SK-N-SH (cell line): ENCODE results near the gene CBLN2. TPM values are rescaled to one million over a fixed set of nuclear protein-coding genes. Genes with fewer than 3 reads are reported as not detected.

Experiments used
- CTCF ChIA-PET: fragments of 300-600, 350-600 bp; formaldehyde crosslinking; extraction: SDS; loops from one replicate; lab custom pipeline; 2021; lab: Yijun Ruan, JAX
- POLR2A ChIA-PET: fragments of 350-600 bp; sonication (Branson Sonifier 250); formaldehyde crosslinking; extraction: SDS; loops from one replicate; lab custom pipeline; 2020; ENCODE audit warnings: antibody characterized with exemption, inconsistent platforms; lab: Yijun Ruan, JAX
- DNase-seq: peaks from one replicate; pipeline ENCODE4 v3.0.0; 2012
- H2AFZ ChIP-seq: fragments of 200-600 bp; sonication (generic); 2 replicates; pipeline ENCODE4 v1.8.1; 2016; ENCODE audit warnings: antibody characterized with exemption, mild to moderate bottlenecking, low read depth
- H3F3A ChIP-seq: fragments of 200-600 bp; sonication (generic); replicated peaks from 2 replicates; pipeline ENCODE3; 2016; ENCODE audit warnings: antibody characterized with exemption, mild to moderate bottlenecking; ENCODE audit not compliant: insufficient read depth
- H3K27ac ChIP-seq, 2 experiments: fragments of 200-500 bp in 1 of 2; fragments of 200-600 bp in 1 of 2; sonication (Bioruptor generic) in 1 of 2; sonication (generic), shearing (Covaris generic) in 1 of 2; 2 replicates each; pipeline versions ENCODE4 v1.5.1 to v1.6.1; 2014 to 2016; ENCODE audit warnings: low read depth in 2 of 2, inconsistent platforms in 1 of 2, low read length in 1 of 2, mild to moderate bottlenecking in 1 of 2, mixed read lengths in 1 of 2
- H3K27me3 ChIP-seq: fragments of 200-600 bp; sonication (generic), shearing (Covaris generic); 2 replicates; pipeline ENCODE4 v1.6.1; 2016; ENCODE audit warnings: mixed run types; ENCODE audit not compliant: insufficient read depth
- H3K36me3 ChIP-seq, 2 experiments: fragments of 200-500 bp in 1 of 2; fragments of 200-600 bp in 1 of 2; sonication (Bioruptor generic) in 1 of 2; sonication (generic) in 1 of 2; replicated peaks in 1 of 2; 2 replicates each; pipeline versions ENCODE3 to v1.5.1; 2014 to 2016; ENCODE audit warnings: low read length in 1 of 2, mild to moderate bottlenecking in 1 of 2; ENCODE audit not compliant: insufficient read depth in 2 of 2, control insufficient read depth in 1 of 2
- H3K4me1 ChIP-seq, 2 experiments: fragments of 200-500 bp in 1 of 2; fragments of 200-600 bp in 1 of 2; sonication (Bioruptor generic) in 1 of 2; sonication (generic), shearing (Covaris generic) in 1 of 2; 2 replicates each; pipeline versions ENCODE4 v1.5.1 to v1.6.1; 2014 to 2016; ENCODE audit warnings: low read depth in 1 of 2, low read length in 1 of 2, mixed run types in 1 of 2; ENCODE audit not compliant: insufficient read depth in 2 of 2, control insufficient read depth in 1 of 2
- H3K4me2 ChIP-seq: fragments of 200-600 bp; sonication (generic), shearing (Covaris generic); 2 replicates; pipeline ENCODE4 v1.6.1; 2017; ENCODE audit warnings: mixed run types
- H3K4me3 ChIP-seq, 2 experiments: fragments of 200-500 bp in 1 of 2; fragments of 200-600 bp in 1 of 2; sonication (Bioruptor generic) in 1 of 2; sonication (generic), shearing (Covaris generic) in 1 of 2; 2 replicates each; pipeline versions ENCODE4 v1.5.1 to v1.8.1; 2014 to 2016; ENCODE audit warnings: low read depth in 2 of 2, inconsistent platforms in 1 of 2, low read length in 1 of 2, mild to moderate bottlenecking in 1 of 2, mixed read lengths in 1 of 2, moderate library complexity in 1 of 2
- H3K79me2 ChIP-seq: fragments of 200-600 bp; sonication (generic); 2 replicates; pipeline ENCODE4 v1.8.1; 2017; ENCODE audit warnings: mild to moderate bottlenecking; ENCODE audit not compliant: insufficient read depth
- H3K9ac ChIP-seq: fragments of 200-600 bp; sonication (generic); 2 replicates; pipeline ENCODE4 v1.6.1; 2017; ENCODE audit warnings: mixed run types
- H3K9me2 ChIP-seq: fragments of 200-600 bp; sonication (generic); 2 replicates; pipeline ENCODE4 v1.6.1; 2017; ENCODE audit warnings: mixed run types
- H3K9me3 ChIP-seq: fragments of 200-600 bp; sonication (generic); 2 replicates; pipeline ENCODE4 v1.6.1; 2017; ENCODE audit warnings: mixed run types, mild to moderate bottlenecking, moderate library complexity
- H4K20me1 ChIP-seq: fragments of 200-600 bp; sonication (generic); 2 replicates; pipeline ENCODE4 v1.6.1; 2017; ENCODE audit warnings: mild to moderate bottlenecking, mixed run types; ENCODE audit not compliant: insufficient read depth
- ELF1 ChIP-seq: IDR thresholded peaks from 2 replicates; pipeline ENCODE4 v1.4.0; 2012
- EP300 ChIP-seq, 2 experiments: IDR thresholded peaks; 2 replicates each; pipeline versions ENCODE4 v1.4.0 to v1.6.1; 2012; ENCODE audit warnings: borderline replicate concordance in 1 of 2, low read depth in 1 of 2, low read length in 1 of 2
- FOXJ3 ChIP-seq: sonication (generic); formaldehyde crosslinking; IDR thresholded peaks from 2 replicates; pipeline ENCODE4 v1.5.1; 2020; ENCODE audit warnings: mild to moderate bottlenecking, missing genetic modification reagents
- GABPA ChIP-seq: IDR thresholded peaks from 2 replicates; pipeline ENCODE4 v1.4.0; 2012; ENCODE audit warnings: low read depth, mild to moderate bottlenecking
- MEF2A ChIP-seq: IDR thresholded peaks from 2 replicates; pipeline ENCODE4 v1.4.0; 2012; ENCODE audit warnings: low read depth, borderline replicate concordance
- NFIC ChIP-seq: IDR thresholded peaks from 2 replicates; pipeline ENCODE4 v1.4.0; 2012; ENCODE audit warnings: borderline replicate concordance
- PBX3 ChIP-seq: IDR thresholded peaks from 2 replicates; pipeline ENCODE4; 2012
- RAD21 ChIP-seq: IDR thresholded peaks from 2 replicates; pipeline ENCODE4 v1.6.1; 2012; ENCODE audit warnings: mild to moderate bottlenecking, low read length
- RCOR1 ChIP-seq: fragments of 150-350 bp; IDR thresholded peaks from 2 replicates; pipeline ENCODE4 v1.6.1; 2017; ENCODE audit warnings: antibody characterized with exemption, low read length
- RFX5 ChIP-seq: IDR thresholded peaks from 2 replicates; pipeline ENCODE4 v1.6.1; 2012; ENCODE audit warnings: mild to moderate bottlenecking, improper control_type of control experiment, low read length
- RXRA ChIP-seq: IDR thresholded peaks from 2 replicates; pipeline ENCODE4 v1.4.0; 2012; ENCODE audit warnings: low read depth, mild to moderate bottlenecking, borderline replicate concordance
- SMC3 ChIP-seq: IDR thresholded peaks from 2 replicates; pipeline ENCODE4 v1.6.1; 2012; ENCODE audit warnings: low read depth, low read length, improper control_type of control experiment
- TAF1 ChIP-seq: IDR thresholded peaks from 2 replicates; pipeline ENCODE4 v1.6.1; 2012; ENCODE audit warnings: low read depth, mild to moderate bottlenecking, low read length, moderate library complexity, borderline replicate concordance
- TCF12 ChIP-seq: IDR thresholded peaks from 2 replicates; pipeline ENCODE4 v1.4.0; 2012
- TEAD4 ChIP-seq: IDR thresholded peaks from 2 replicates; pipeline ENCODE4 v1.4.0; 2012; ENCODE audit warnings: mild to moderate bottlenecking, borderline replicate concordance; ENCODE audit not compliant: insufficient read depth
- USF2 ChIP-seq: fragments of 150-350 bp; IDR thresholded peaks from 2 replicates; pipeline ENCODE4 v1.6.1; 2017; ENCODE audit warnings: antibody characterized with exemption, low read length, low read depth, borderline replicate concordance
- YY1 ChIP-seq: IDR thresholded peaks from 2 replicates; pipeline ENCODE4 v1.4.0; 2012; ENCODE audit warnings: low read depth, mild to moderate bottlenecking
- WGBS: methylation state at CpG from one replicate; pipeline ENCODE4 v1.1.6; 2017; ENCODE audit warnings: low lambda C conversion rate; 5-methylcytosine and 5-hydroxymethylcytosine counted together
- polyA plus RNA-seq, 3 experiments: library from polyadenylated mRNA; depleted of rRNA; stranded (reverse); fragments of >200 nt; gene quantifications; 2 replicates each; pipeline ENCODE4 v1.2.3, GENCODE V29; 2012
- TF ChIP-seq, protein P1 (sequence below): IDR thresholded peaks from 2 replicates; pipeline ENCODE4 v1.4.0; 2012; ENCODE audit warnings: low read depth
- TF ChIP-seq, protein P2 (sequence below): fragments of 200-600 bp; sonication (generic); IDR thresholded peaks from 2 replicates; pipeline ENCODE4 v1.6.1; 2017; ENCODE audit warnings: antibody characterized with exemption, mild to moderate bottlenecking, moderate library complexity

The CBLN2 gene
- polyA plus RNA-seq, 1 of the 3 experiments (the other 2 are of a cell fraction) = 0.28 TPM

- no peak overlapping the region for H2AFZ ChIP-seq
- no peaks in the 10 kb centered on the region for H3K79me2 ChIP-seq
- peaks cover 2% of the 10 kb centered on the region for H3F3A ChIP-seq
- no peak overlapping the region; a peak in 1 of 4 replicates for H3K27ac ChIP-seq
- no peak for TF ChIP-seq ELF1
- TF ChIP-seq TAF1 = no peak
- TF ChIP-seq EP300 (IDR thresholded peaks at IDR 0.05; ENCODE audit: borderline replicate concordance in 1 of 2, low read depth in 1 of 2, low read length in 1 of 2) = no peak
- TF ChIP-seq RXRA = no peak
- TF ChIP-seq PBX3 = no peak
- TF ChIP-seq GABPA = no peak
- TF ChIP-seq TEAD4 = no peak
- TF ChIP-seq YY1 = no peak
- no peak for TF ChIP-seq SMC3
- TF ChIP-seq, protein P1, sequence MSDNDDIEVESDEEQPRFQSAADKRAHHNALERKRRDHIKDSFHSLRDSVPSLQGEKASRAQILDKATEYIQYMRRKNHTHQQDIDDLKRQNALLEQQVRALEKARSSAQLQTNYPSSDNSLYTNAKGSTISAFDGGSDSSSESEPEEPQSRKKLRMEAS = no peak
- TF ChIP-seq TCF12 = no peak
- no peak for TF ChIP-seq RCOR1
- no peak for TF ChIP-seq RFX5
- TF ChIP-seq RAD21 = no peak
- TF ChIP-seq FOXJ3 (CRISPR knock-in tag) = no peak
- no peak for TF ChIP-seq USF2
- H3K36me3 ChIP-seq = no peaks in the 10 kb centered on the region
- H3K9me2 ChIP-seq = no peaks in the 10 kb centered on the region
- H3K4me3 ChIP-seq = peak overlapping the region; percentile 35 to 49
- ChIA-PET CTCF (interaction anchor here (0.6 to 1.7 kb wide), 5 partner anchors 9 to 1760 kb away, joined by 3 to 6 read pairs (median 4); no protein-coding TSS in a partner anchor), POLR2A (no interaction called here)
- H3K9ac ChIP-seq = no peak overlapping the region
- no peaks in the 10 kb centered on the region for H3K9me3 ChIP-seq
- no peaks in the 10 kb centered on the region for H4K20me1 ChIP-seq
- H3K4me2 ChIP-seq = peak overlapping the region; percentile 91
- H3K27me3 ChIP-seq = peaks cover 34% of the 10 kb centered on the region
- 9% methylated on average over 21 of the region's 34 CpGs for WGBS
- DNase-seq = peak; percentile 70
- H3K4me1 ChIP-seq = peaks cover 0 to 5% of the 10 kb centered on the region in 2 experiments; a peak in 2 of 4 replicates
Observed at GRCh38 chr18:72542342-72542741, 1.8 kb downstream of the CBLN2 start.

GRCh38 chr18:72541871-72542332 lies 2.2 kb downstream of the CBLN2 start:
- peak overlapping the region; percentile 35 to 49 for H3K4me3 ChIP-seq
- H3K36me3 ChIP-seq = no peaks in the 10 kb centered on the region
- no peak overlapping the region for H3K9ac ChIP-seq
- H3K27me3 ChIP-seq = peaks cover 34% of the 10 kb centered on the region
- peak; percentile 13 for TF ChIP-seq RAD21
- TF ChIP-seq NFIC = no peak
- TF ChIP-seq, protein P2, sequence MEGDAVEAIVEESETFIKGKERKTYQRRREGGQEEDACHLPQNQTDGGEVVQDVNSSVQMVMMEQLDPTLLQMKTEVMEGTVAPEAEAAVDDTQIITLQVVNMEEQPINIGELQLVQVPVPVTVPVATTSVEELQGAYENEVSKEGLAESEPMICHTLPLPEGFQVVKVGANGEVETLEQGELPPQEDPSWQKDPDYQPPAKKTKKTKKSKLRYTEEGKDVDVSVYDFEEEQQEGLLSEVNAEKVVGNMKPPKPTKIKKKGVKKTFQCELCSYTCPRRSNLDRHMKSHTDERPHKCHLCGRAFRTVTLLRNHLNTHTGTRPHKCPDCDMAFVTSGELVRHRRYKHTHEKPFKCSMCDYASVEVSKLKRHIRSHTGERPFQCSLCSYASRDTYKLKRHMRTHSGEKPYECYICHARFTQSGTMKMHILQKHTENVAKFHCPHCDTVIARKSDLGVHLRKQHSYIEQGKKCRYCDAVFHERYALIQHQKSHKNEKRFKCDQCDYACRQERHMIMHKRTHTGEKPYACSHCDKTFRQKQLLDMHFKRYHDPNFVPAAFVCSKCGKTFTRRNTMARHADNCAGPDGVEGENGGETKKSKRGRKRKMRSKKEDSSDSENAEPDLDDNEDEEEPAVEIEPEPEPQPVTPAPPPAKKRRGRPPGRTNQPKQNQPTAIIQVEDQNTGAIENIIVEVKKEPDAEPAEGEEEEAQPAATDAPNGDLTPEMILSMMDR = no peak
- TF ChIP-seq MEF2A = no peak
- peak; percentile 17; the same call in 1 of the 2 replicates for TF ChIP-seq SMC3
- TF ChIP-seq, all 33 proteins: peak for 2
- Histone ChIP-seq H4K20me1 (no peaks in the 10 kb centered on the region), H3K27ac (no peak overlapping the region; a peak in 1 of 4 replicates), H3K4me2 (peak overlapping the region; percentile 91; the same call in 1 of the 2 replicates), H3K9me3 (no peaks in the 10 kb centered on the region), H3K4me1 (peaks cover 0 to 5% of the 10 kb centered on the region in 2 experiments; a peak in 2 of 4 replicates), H3F3A (peaks cover 2% of the 10 kb centered on the region), H2AFZ (no peak overlapping the region), H3K79me2 (no peaks in the 10 kb centered on the region), H3K9me2 (no peaks in the 10 kb centered on the region)
- peak; percentile 79 for DNase-seq
- ChIA-PET POLR2A (no interaction called here), CTCF (interaction anchor here (0.8 to 1.7 kb wide), 5 partner anchors 8 to 1760 kb away, joined by 3 to 6 read pairs (median 3); no protein-coding TSS in a partner anchor)
- 20% methylated on average over 1 of the region's 59 CpGs for WGBS
